ENCODE measurements around the gene MB21D2.

The MB21D2 gene

GRCh38 chr3:192817506-192817905, 100.2 kb downstream of the MB21D2 start:
- no peak for DNase-seq (ENCODE audit: low read depth)
- H3K4me3 ChIP-seq (ENCODE audit: low read depth, low read length), result no peak overlapping the region
- TF ChIP-seq CTCF (IDR thresholded peaks at IDR 0.05; ENCODE audit: low read depth, low read length, missing control alignments), result no peak
- in situ Hi-C loops (cut with HindIII; ENCODE audit: low sequenced_read_pairs), result loop anchor here (25.0 kb wide), 1 partner anchor 220 kb away; no protein-coding TSS in a partner anchor

GRCh38 chr3:192817053-192817452, 100.6 kb downstream of the MB21D2 start:
- no peak for DNase-seq (ENCODE audit: low read depth)
- in situ Hi-C loops (cut with HindIII; ENCODE audit: low sequenced_read_pairs), result loop anchor here (25.0 kb wide), 1 partner anchor 220 kb away; no protein-coding TSS in a partner anchor
- no peak for TF ChIP-seq CTCF (IDR thresholded peaks at IDR 0.05; ENCODE audit: low read depth, low read length, missing control alignments)
- H3K4me3 ChIP-seq (ENCODE audit: low read depth, low read length), result no peak overlapping the region

GRCh38 chr3:192816351-192816750, 101.3 kb downstream of the MB21D2 start:
- no peak overlapping the region for H3K4me3 ChIP-seq (ENCODE audit: low read depth, low read length)
- TF ChIP-seq CTCF (IDR thresholded peaks at IDR 0.05; ENCODE audit: low read depth, low read length, missing control alignments), result peak; percentile 46
- DNase-seq (ENCODE audit: low read depth), result no peak
- in situ Hi-C loops (cut with HindIII; ENCODE audit: low sequenced_read_pairs), result loop anchor here (25.0 kb wide), 1 partner anchor 221 kb away; no protein-coding TSS in a partner anchor

GRCh38 chr3:192812743-192813383, 104.8 kb downstream of the MB21D2 start:
- peak; percentile 68 for TF ChIP-seq CTCF (IDR thresholded peaks at IDR 0.05; ENCODE audit: low read depth, low read length, missing control alignments)
- H3K4me3 ChIP-seq (ENCODE audit: low read depth, low read length), result no peak overlapping the region
- DNase-seq (ENCODE audit: low read depth), result peak; percentile 69
- in situ Hi-C loops (cut with HindIII; ENCODE audit: low sequenced_read_pairs), result loop anchor here (25.0 kb wide), 1 partner anchor 224 kb away; no protein-coding TSS in a partner anchor

- DNase-seq (ENCODE audit: low read depth), result no peak
- H3K4me3 ChIP-seq (ENCODE audit: low read depth, low read length), result no peak overlapping the region
- no peak for TF ChIP-seq CTCF (IDR thresholded peaks at IDR 0.05; ENCODE audit: low read depth, low read length, missing control alignments)
- in situ Hi-C loops (cut with HindIII; ENCODE audit: low sequenced_read_pairs), result loop anchor here (25.0 kb wide), 1 partner anchor 232 kb away; no protein-coding TSS in a partner anchor
These were observed 111.9 kb downstream of the MB21D2 start for GRCh38 chr3:192805711-192806110.

- DNase-seq (ENCODE audit: low read depth), result no peak
- in situ Hi-C loops (cut with HindIII; ENCODE audit: low sequenced_read_pairs), result loop anchor here (25.0 kb wide), 1 partner anchor 233 kb away; no protein-coding TSS in a partner anchor
- TF ChIP-seq CTCF (IDR thresholded peaks at IDR 0.05; ENCODE audit: low read depth, low read length, missing control alignments), result no peak
- H3K4me3 ChIP-seq (ENCODE audit: low read depth, low read length), result no peak overlapping the region
These were observed 113.2 kb downstream of the MB21D2 start for GRCh38 chr3:192804502-192804901.

Data from astrocyte of the cerebellum (primary cell).